DND-41 (cell line): ENCODE measurements around the gene JARID2.

Experiments
- ATAC-seq: fragments of 200-7000 bp; cut with Tn5 transposase; 3 replicates; pipeline ENCODE4 v1.9.1; 2021; ENCODE audit warnings: low read depth; ENCODE audit not compliant: insufficient read depth
- DNase-seq: peaks from one replicate; pipeline ENCODE4 v3.0.0-alpha.2; 2020
- H2AFZ ChIP-seq: 2 replicates; pipeline ENCODE4 v1.6.0; 2012; ENCODE audit warnings: low read depth, low read length
- H3K27ac ChIP-seq: 2 replicates; pipeline ENCODE4 v1.5.1; 2012; ENCODE audit warnings: low read length, inconsistent platforms
- H3K27me3 ChIP-seq: fragments of 200-600 bp; sonication (generic); 2 replicates; pipeline ENCODE4 v1.6.0; 2012; ENCODE audit warnings: low read length, mild to moderate bottlenecking, inconsistent platforms; ENCODE audit not compliant: insufficient read depth, poor library complexity
- H3K36me3 ChIP-seq: 2 replicates; pipeline ENCODE4 v1.5.1; 2012; ENCODE audit warnings: low read length, inconsistent platforms; ENCODE audit not compliant: insufficient read depth
- H3K4me1 ChIP-seq: 2 replicates; pipeline ENCODE4 v1.5.1; 2012; ENCODE audit warnings: mild to moderate bottlenecking, low read length; ENCODE audit not compliant: insufficient read depth
- H3K4me2 ChIP-seq: 2 replicates; pipeline ENCODE4 v1.6.0; 2012; ENCODE audit warnings: mild to moderate bottlenecking, moderate library complexity, low read length, inconsistent platforms; ENCODE audit not compliant: insufficient read depth
- H3K4me3 ChIP-seq, 2 experiments: fragments of 200-600 bp in 1 of 2; shearing (Covaris generic) in 1 of 2; 2 replicates each; pipeline ENCODE4 v1.5.1; 2012 to 2016; ENCODE audit warnings: inconsistent platforms in 2 of 2, low read length in 2 of 2, mild to moderate bottlenecking in 2 of 2, low read depth in 1 of 2, moderate library complexity in 1 of 2
- H3K79me2 ChIP-seq: 2 replicates; pipeline ENCODE4 v1.6.0; 2012; ENCODE audit warnings: low read length, inconsistent platforms; ENCODE audit not compliant: insufficient read depth
- H3K9ac ChIP-seq: 2 replicates; pipeline ENCODE4 v1.6.0; 2012; ENCODE audit warnings: low read depth, mild to moderate bottlenecking, inconsistent platforms, low read length, moderate library complexity
- H3K9me3 ChIP-seq: 2 replicates; pipeline ENCODE4 v1.5.1; 2012; ENCODE audit warnings: low read length, moderate library complexity, mild to moderate bottlenecking, inconsistent platforms; ENCODE audit not compliant: insufficient read depth, severe bottlenecking
- H4K20me1 ChIP-seq: 2 replicates; pipeline ENCODE4 v1.6.0; 2012; ENCODE audit warnings: low read length; ENCODE audit not compliant: insufficient read depth
- CTCF ChIP-seq: IDR thresholded peaks from 2 replicates; pipeline ENCODE4 v1.5.1; 2012; ENCODE audit warnings: borderline replicate concordance, low read length, moderate library complexity, mild to moderate bottlenecking; ENCODE audit not compliant: poor library complexity, severe bottlenecking; ENCODE audit errors: extremely low read depth
- EZH2 ChIP-seq: IDR thresholded peaks from 3 replicates; pipeline ENCODE4 v1.6.1; 2012; ENCODE audit warnings: borderline replicate concordance, low read depth, mild to moderate bottlenecking, moderate library complexity, low read length, inconsistent platforms; ENCODE audit not compliant: severe bottlenecking

Gene JARID2

GRCh38 chr6:15398633-15399275 is 152.9 kb downstream of the JARID2 start:
- Histone ChIP-seq H3K4me2 (no peak overlapping the region), H3K9ac (no peak overlapping the region), H3K9me3 (no peaks in the 10 kb centered on the region), H2AFZ (no peak overlapping the region), H3K27me3 (no peaks in the 10 kb centered on the region), H3K79me2 (peaks cover 63% of the 10 kb centered on the region), H3K36me3 (no peaks in the 10 kb centered on the region), H3K27ac (no peak overlapping the region), H4K20me1 (peaks cover 7% of the 10 kb centered on the region; the same call in 1 of the 2 replicates), H3K4me3 (no peak overlapping the region), H3K4me1 (peaks cover 6% of the 10 kb centered on the region)
- TF ChIP-seq CTCF, result no peak
- TF ChIP-seq EZH2, result no peak
- no peak for ATAC-seq
- DNase-seq, result no peak

- Histone ChIP-seq H3K4me1 (peaks cover 11% of the 10 kb centered on the region), H3K36me3 (no peaks in the 10 kb centered on the region), H3K9me3 (no peaks in the 10 kb centered on the region), H3K4me3 (no peak overlapping the region), H4K20me1 (peaks cover 11% of the 10 kb centered on the region), H2AFZ (no peak overlapping the region), H3K27me3 (no peaks in the 10 kb centered on the region), H3K27ac (no peak overlapping the region), H3K4me2 (no peak overlapping the region), H3K9ac (no peak overlapping the region), H3K79me2 (peaks cover 61% of the 10 kb centered on the region)
- TF ChIP-seq CTCF (no peak), EZH2 (no peak)
- DNase-seq (no peak), ATAC-seq (no peak)
Observed at GRCh38 chr6:15399641-15400470, 154.0 kb downstream of the JARID2 start.

GRCh38 chr6:15400572-15401004 is 154.7 kb downstream of the JARID2 start:
- Histone ChIP-seq H3K9ac (no peak overlapping the region), H3K4me3 (no peak overlapping the region), H3K4me1 (peaks cover 11% of the 10 kb centered on the region), H4K20me1 (peaks cover 11% of the 10 kb centered on the region), H2AFZ (no peak overlapping the region), H3K79me2 (peaks cover 67% of the 10 kb centered on the region), H3K27me3 (no peaks in the 10 kb centered on the region), H3K9me3 (no peaks in the 10 kb centered on the region), H3K4me2 (no peak overlapping the region), H3K27ac (no peak overlapping the region), H3K36me3 (no peaks in the 10 kb centered on the region)
- TF ChIP-seq CTCF (no peak), EZH2 (no peak)
- DNase-seq, result no peak
- no peak for ATAC-seq
